HepG2 (cell line): ENCODE results near the gene ARMC8. TPM values are rescaled to one million over a fixed set of nuclear protein-coding genes. Genes with fewer than 3 reads are reported as not detected.

Experiments used
- MZF1 ChIP-seq: sonication (generic); formaldehyde crosslinking; IDR thresholded peaks from 2 replicates; pipeline ENCODE4 v1.8.1; 2023; ENCODE audit warnings: mild to moderate bottlenecking, missing genetic modification reagents, borderline replicate concordance
- SNRNP70 ChIP-seq: fragments of 200-400 bp; formaldehyde crosslinking; IDR thresholded peaks from 2 replicates; pipeline ENCODE4 v1.6.1; 2017; ENCODE audit warnings: mild to moderate bottlenecking, low read depth, low read length, moderate library complexity
- ZNF572 ChIP-seq: sonication (generic); formaldehyde crosslinking; IDR thresholded peaks from 2 replicates; pipeline ENCODE4 v1.5.1; 2020; ENCODE audit warnings: mild to moderate bottlenecking, missing genetic modification reagents
- polyA plus RNA-seq, 8 experiments: library from polyadenylated mRNA; depleted of rRNA in 3 of 8; stranded (reverse) in 7 of 8; unstranded in 1 of 8; fragments of >200 nt; fragmentation: Illumina TruSeq in 4 of 8; extraction: Trizol in 4 of 8; gene quantifications; 2 replicates each; pipeline versions ENCODE4 v1.2.1 to v1.2.3, GENCODE V29; 2011 to 2016; ENCODE audit warnings: low read depth in 4 of 8, missing spikeins in 1 of 8, mixed read lengths in 1 of 8; ENCODE audit not compliant: insufficient read depth in 1 of 8
- total RNA-seq, 5 experiments: library from RNA; depleted of rRNA; stranded (reverse); fragments of >200 nt; fragmentation: Illumina TruSeq; extraction: Trizol; gene quantifications; 2 replicates each; pipeline ENCODE4 v1.2.3, GENCODE V29; 2016; ENCODE audit warnings: low read depth in 1 of 5
- TF ChIP-seq, protein P1 (sequence below): sonication (generic); formaldehyde crosslinking; IDR thresholded peaks from 2 replicates; pipeline ENCODE4 v1.4.0; 2020; ENCODE audit warnings: low read depth, mild to moderate bottlenecking, missing genetic modification reagents
- TF ChIP-seq, protein P2 (sequence below): sonication (generic); formaldehyde crosslinking; IDR thresholded peaks from 2 replicates; pipeline ENCODE4 v1.4.0; 2020; ENCODE audit warnings: missing genetic modification reagents
- TF ChIP-seq, protein P3 (sequence below): sonication (generic); formaldehyde crosslinking; conservative IDR thresholded peaks from 2 replicates; pipeline ENCODE4 v1.8.0; 2022; ENCODE audit warnings: missing genetic modification reagents
- TF ChIP-seq, protein P4 (sequence below): sonication (generic); formaldehyde crosslinking; IDR thresholded peaks from 2 replicates; pipeline ENCODE4 v1.5.0; 2020; ENCODE audit warnings: mild to moderate bottlenecking, missing genetic modification reagents

Gene ARMC8
- total and polyA plus RNA-seq, 2 of the 13 experiments (the other 11 are each of a cell fraction or from before 2014, with no cell fraction given), result 38.9 to 55.3 TPM

DNA sequence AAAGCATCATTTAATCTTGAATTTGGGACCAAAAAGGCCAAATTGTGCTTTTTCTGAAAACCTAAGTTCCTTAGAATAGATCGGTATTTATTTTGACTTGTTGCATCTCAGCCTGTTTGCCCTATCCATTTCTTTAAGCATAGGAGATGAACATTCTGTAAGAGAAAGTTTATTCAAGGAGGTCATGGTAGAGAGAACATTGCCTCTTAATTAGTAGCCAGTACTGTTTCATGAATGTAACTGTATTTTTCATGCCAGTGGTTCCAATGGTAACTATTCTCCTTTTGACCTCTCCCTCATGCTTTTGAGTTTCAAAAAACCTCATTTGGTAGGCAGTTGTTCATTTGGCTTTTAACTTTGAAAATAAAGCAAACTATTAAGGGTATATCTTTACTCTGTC is 55.4 kb downstream of the ARMC8 start (continued):
- TF ChIP-seq, protein P1, sequence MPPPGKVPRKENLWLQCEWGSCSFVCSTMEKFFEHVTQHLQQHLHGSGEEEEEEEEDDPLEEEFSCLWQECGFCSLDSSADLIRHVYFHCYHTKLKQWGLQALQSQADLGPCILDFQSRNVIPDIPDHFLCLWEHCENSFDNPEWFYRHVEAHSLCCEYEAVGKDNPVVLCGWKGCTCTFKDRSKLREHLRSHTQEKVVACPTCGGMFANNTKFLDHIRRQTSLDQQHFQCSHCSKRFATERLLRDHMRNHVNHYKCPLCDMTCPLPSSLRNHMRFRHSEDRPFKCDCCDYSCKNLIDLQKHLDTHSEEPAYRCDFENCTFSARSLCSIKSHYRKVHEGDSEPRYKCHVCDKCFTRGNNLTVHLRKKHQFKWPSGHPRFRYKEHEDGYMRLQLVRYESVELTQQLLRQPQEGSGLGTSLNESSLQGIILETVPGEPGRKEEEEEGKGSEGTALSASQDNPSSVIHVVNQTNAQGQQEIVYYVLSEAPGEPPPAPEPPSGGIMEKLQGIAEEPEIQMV, result no peak
- TF ChIP-seq MZF1 (CRISPR knock-in tag) (no peak), ZNF572 (CRISPR knock-in tag) (no peak), SNRNP70 (no peak)
- TF ChIP-seq, protein P2, sequence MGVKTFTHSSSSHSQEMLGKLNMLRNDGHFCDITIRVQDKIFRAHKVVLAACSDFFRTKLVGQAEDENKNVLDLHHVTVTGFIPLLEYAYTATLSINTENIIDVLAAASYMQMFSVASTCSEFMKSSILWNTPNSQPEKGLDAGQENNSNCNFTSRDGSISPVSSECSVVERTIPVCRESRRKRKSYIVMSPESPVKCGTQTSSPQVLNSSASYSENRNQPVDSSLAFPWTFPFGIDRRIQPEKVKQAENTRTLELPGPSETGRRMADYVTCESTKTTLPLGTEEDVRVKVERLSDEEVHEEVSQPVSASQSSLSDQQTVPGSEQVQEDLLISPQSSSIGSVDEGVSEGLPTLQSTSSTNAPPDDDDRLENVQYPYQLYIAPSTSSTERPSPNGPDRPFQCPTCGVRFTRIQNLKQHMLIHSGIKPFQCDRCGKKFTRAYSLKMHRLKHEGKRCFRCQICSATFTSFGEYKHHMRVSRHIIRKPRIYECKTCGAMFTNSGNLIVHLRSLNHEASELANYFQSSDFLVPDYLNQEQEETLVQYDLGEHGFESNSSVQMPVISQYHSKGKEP (CRISPR knock-in tag), result no peak
- TF ChIP-seq, protein P3, sequence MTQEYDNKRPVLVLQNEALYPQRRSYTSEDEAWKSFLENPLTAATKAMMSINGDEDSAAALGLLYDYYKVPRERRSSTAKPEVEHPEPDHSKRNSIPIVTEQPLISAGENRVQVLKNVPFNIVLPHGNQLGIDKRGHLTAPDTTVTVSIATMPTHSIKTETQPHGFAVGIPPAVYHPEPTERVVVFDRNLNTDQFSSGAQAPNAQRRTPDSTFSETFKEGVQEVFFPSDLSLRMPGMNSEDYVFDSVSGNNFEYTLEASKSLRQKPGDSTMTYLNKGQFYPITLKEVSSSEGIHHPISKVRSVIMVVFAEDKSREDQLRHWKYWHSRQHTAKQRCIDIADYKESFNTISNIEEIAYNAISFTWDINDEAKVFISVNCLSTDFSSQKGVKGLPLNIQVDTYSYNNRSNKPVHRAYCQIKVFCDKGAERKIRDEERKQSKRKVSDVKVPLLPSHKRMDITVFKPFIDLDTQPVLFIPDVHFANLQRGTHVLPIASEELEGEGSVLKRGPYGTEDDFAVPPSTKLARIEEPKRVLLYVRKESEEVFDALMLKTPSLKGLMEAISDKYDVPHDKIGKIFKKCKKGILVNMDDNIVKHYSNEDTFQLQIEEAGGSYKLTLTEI (CRISPR knock-in tag), result no peak
- TF ChIP-seq, protein P4, sequence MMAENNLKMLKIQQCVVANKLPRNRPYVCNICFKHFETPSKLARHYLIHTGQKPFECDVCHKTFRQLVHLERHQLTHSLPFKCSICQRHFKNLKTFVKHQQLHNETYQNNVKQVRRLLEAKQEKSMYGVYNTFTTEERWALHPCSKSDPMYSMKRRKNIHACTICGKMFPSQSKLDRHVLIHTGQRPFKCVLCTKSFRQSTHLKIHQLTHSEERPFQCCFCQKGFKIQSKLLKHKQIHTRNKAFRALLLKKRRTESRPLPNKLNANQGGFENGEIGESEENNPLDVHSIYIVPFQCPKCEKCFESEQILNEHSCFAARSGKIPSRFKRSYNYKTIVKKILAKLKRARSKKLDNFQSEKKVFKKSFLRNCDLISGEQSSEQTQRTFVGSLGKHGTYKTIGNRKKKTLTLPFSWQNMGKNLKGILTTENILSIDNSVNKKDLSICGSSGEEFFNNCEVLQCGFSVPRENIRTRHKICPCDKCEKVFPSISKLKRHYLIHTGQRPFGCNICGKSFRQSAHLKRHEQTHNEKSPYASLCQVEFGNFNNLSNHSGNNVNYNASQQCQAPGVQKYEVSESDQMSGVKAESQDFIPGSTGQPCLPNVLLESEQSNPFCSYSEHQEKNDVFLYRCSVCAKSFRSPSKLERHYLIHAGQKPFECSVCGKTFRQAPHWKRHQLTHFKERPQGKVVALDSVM (CRISPR knock-in tag), result no peak
